IPS-11a (cell line): ENCODE data around the gene TMEM140.

Experiments used
- H3K4me3 ChIP-seq: one replicate; pipeline ENCODE4 v1.5.1; 2013; ENCODE audit warnings: low read depth, low read length, control low read depth

TMEM140 gene

GRCh38 chr7:135192914-135193536, 45.2 kb downstream of the TMEM140 start:
- H3K4me3 ChIP-seq, result no peak overlapping the region

GRCh38 chr7:135193615-135194081, 45.8 kb downstream of the TMEM140 start:
- no peak overlapping the region for H3K4me3 ChIP-seq

GRCh38 chr7:135194494-135195095, 46.7 kb downstream of the TMEM140 start:
- H3K4me3 ChIP-seq, result no peak overlapping the region

- H3K4me3 ChIP-seq, result no peak overlapping the region
Observed at GRCh38 chr7:135195156-135195555, 47.3 kb downstream of the TMEM140 start.

GRCh38 chr7:135195968-135196629, 48.2 kb downstream of the TMEM140 start:
- H3K4me3 ChIP-seq, result no peak overlapping the region

GRCh38 chr7:135197343-135197742, 49.5 kb downstream of the TMEM140 start:
- H3K4me3 ChIP-seq, result no peak overlapping the region

GRCh38 chr7:135197906-135198655, 50.2 kb downstream of the TMEM140 start:
- no peak overlapping the region for H3K4me3 ChIP-seq

GRCh38 chr7:135199439-135199838, 51.6 kb downstream of the TMEM140 start:
- H3K4me3 ChIP-seq, result no peak overlapping the region

- no peak overlapping the region for H3K4me3 ChIP-seq
Observed at GRCh38 chr7:135200821-135201331, 53.0 kb downstream of the TMEM140 start.

- no peak overlapping the region for H3K4me3 ChIP-seq
Observed at GRCh38 chr7:135201350-135201749, 53.5 kb downstream of the TMEM140 start.

GRCh38 chr7:135204341-135204749, 56.5 kb downstream of the TMEM140 start:
- H3K4me3 ChIP-seq, result no peak overlapping the region

- H3K4me3 ChIP-seq, result no peak overlapping the region
Observed at GRCh38 chr7:135204876-135205275, 57.0 kb downstream of the TMEM140 start.

- H3K4me3 ChIP-seq, result no peak overlapping the region
Observed at GRCh38 chr7:135205850-135206249, 58.0 kb downstream of the TMEM140 start.

GRCh38 chr7:135206941-135207391, 59.1 kb downstream of the TMEM140 start:
- H3K4me3 ChIP-seq, result no peak overlapping the region

GRCh38 chr7:135207406-135208101, 59.7 kb downstream of the TMEM140 start:
- H3K4me3 ChIP-seq, result no peak overlapping the region

- H3K4me3 ChIP-seq, result no peak overlapping the region
Observed at GRCh38 chr7:135208102-135208793, 60.4 kb downstream of the TMEM140 start.

GRCh38 chr7:135209225-135209834, 61.5 kb downstream of the TMEM140 start:
- no peak overlapping the region for H3K4me3 ChIP-seq

GRCh38 chr7:135210888-135211178, 63.0 kb downstream of the TMEM140 start:
- peak overlapping the region; percentile 76 for H3K4me3 ChIP-seq

GRCh38 chr7:135211179-135211945, 63.5 kb downstream of the TMEM140 start, which contains the start of gene WDR91:
WDR91 (minus strand) TSS chr7:135211526; CDS start chr7:135211502, 24 bp downstream.
- peak within 1 kb of the TSS; percentile 81 for H3K4me3 ChIP-seq
